ENCODE results near the gene CCDC38.
"Not testable (repeated sequence)": the region's sequence is repeated elsewhere in the genome, so short reads cannot be mapped to it uniquely, and the experiment has no call there.

The CCDC38 gene

GRCh38 chr12:95857799-95858198, 84.6 kb downstream of the CCDC38 start:
- peaks cover 6 to 23% of the 10 kb centered on the region in 2 donors for H3K4me1 ChIP-seq (ENCODE audit: control insufficient read depth in 1 of 2, insufficient read depth in 2 of 2, low read length in 2 of 2)
- no peak overlapping the region for H3K27ac ChIP-seq (ENCODE audit: low read length)
- peak overlapping the region; percentile 95 to 96 for H3K4me3 ChIP-seq (ENCODE audit: low read depth in 1 of 2, low read length in 2 of 2)
- H3K9me3 ChIP-seq (ENCODE audit: control insufficient read depth in 1 of 2, low read length in 2 of 2): no peaks in the 10 kb centered on the region
- H3K27me3 ChIP-seq (ENCODE audit: low read depth, low read length): no peaks in the 10 kb centered on the region
- H3K36me3 ChIP-seq (ENCODE audit: control insufficient read depth in 1 of 2, insufficient read depth in 2 of 2, low read length in 2 of 2): peaks cover 10 to 17% of the 10 kb centered on the region in 2 donors

- H3K4me1 ChIP-seq (ENCODE audit: control insufficient read depth in 1 of 2, insufficient read depth in 2 of 2, low read length in 2 of 2): peaks cover 6 to 23% of the 10 kb centered on the region in 2 donors
- H3K27ac ChIP-seq (ENCODE audit: low read length): no peak overlapping the region
- no peaks in the 10 kb centered on the region for H3K9me3 ChIP-seq (ENCODE audit: control insufficient read depth in 1 of 2, low read length in 2 of 2)
- H3K36me3 ChIP-seq (ENCODE audit: control insufficient read depth in 1 of 2, insufficient read depth in 2 of 2, low read length in 2 of 2): peaks cover 4 to 10% of the 10 kb centered on the region in 2 donors
- no peak overlapping the region for H3K4me3 ChIP-seq (ENCODE audit: low read depth in 1 of 2, low read length in 2 of 2)
- H3K27me3 ChIP-seq (ENCODE audit: low read depth, low read length): no peaks in the 10 kb centered on the region
Measured at GRCh38 chr12:95857156-95857555, 85.3 kb downstream of the CCDC38 start.

- Histone ChIP-seq H3K27me3 (ENCODE audit: low read depth, low read length) (no peaks in the 10 kb centered on the region), H3K36me3 (ENCODE audit: control insufficient read depth in 1 of 2, insufficient read depth in 2 of 2, low read length in 2 of 2) (no peaks in the 10 kb centered on the region), H3K4me1 (ENCODE audit: control insufficient read depth in 1 of 2, insufficient read depth in 2 of 2, low read length in 2 of 2) (no peaks in the 10 kb centered on the region), H3K9me3 (ENCODE audit: control insufficient read depth in 1 of 2, low read length in 2 of 2) (no peaks in the 10 kb centered on the region), H3K27ac (ENCODE audit: low read length) (no peak overlapping the region), H3K4me3 (ENCODE audit: low read depth in 1 of 2, low read length in 2 of 2) (no peak overlapping the region)
Measured at GRCh38 chr12:95852133-95852532, 90.3 kb downstream of the CCDC38 start.

GRCh38 chr12:95851606-95852005, 90.8 kb downstream of the CCDC38 start:
- H3K4me1 ChIP-seq (ENCODE audit: control insufficient read depth in 1 of 2, insufficient read depth in 2 of 2, low read length in 2 of 2): no peaks in the 10 kb centered on the region
- H3K27me3 ChIP-seq (ENCODE audit: low read depth, low read length): no peaks in the 10 kb centered on the region
- no peaks in the 10 kb centered on the region for H3K36me3 ChIP-seq (ENCODE audit: control insufficient read depth in 1 of 2, insufficient read depth in 2 of 2, low read length in 2 of 2)
- H3K27ac ChIP-seq (ENCODE audit: low read length): no peak overlapping the region
- no peaks in the 10 kb centered on the region for H3K9me3 ChIP-seq (ENCODE audit: control insufficient read depth in 1 of 2, low read length in 2 of 2)
- no peak overlapping the region for H3K4me3 ChIP-seq (ENCODE audit: low read depth in 1 of 2, low read length in 2 of 2)

- no peaks in the 10 kb centered on the region for H3K4me1 ChIP-seq (ENCODE audit: control insufficient read depth in 1 of 2, insufficient read depth in 2 of 2, low read length in 2 of 2)
- H3K27ac ChIP-seq (ENCODE audit: low read length): no peak overlapping the region
- H3K36me3 ChIP-seq (ENCODE audit: control insufficient read depth in 1 of 2, insufficient read depth in 2 of 2, low read length in 2 of 2): no peaks in the 10 kb centered on the region
- no peaks in the 10 kb centered on the region for H3K27me3 ChIP-seq (ENCODE audit: low read depth, low read length)
- no peaks in the 10 kb centered on the region for H3K9me3 ChIP-seq (ENCODE audit: control insufficient read depth in 1 of 2, low read length in 2 of 2)
- H3K4me3 ChIP-seq (ENCODE audit: low read depth in 1 of 2, low read length in 2 of 2): no peak overlapping the region
Measured at GRCh38 chr12:95848575-95849388, 93.6 kb downstream of the CCDC38 start.

- H3K36me3 ChIP-seq (ENCODE audit: control insufficient read depth in 1 of 2, insufficient read depth in 2 of 2, low read length in 2 of 2); H3K4me3 ChIP-seq (ENCODE audit: low read depth in 1 of 2, low read length in 2 of 2); H3K27me3 ChIP-seq (ENCODE audit: low read depth, low read length); H3K4me1 ChIP-seq (ENCODE audit: control insufficient read depth in 1 of 2, insufficient read depth in 2 of 2, low read length in 2 of 2); H3K27ac ChIP-seq (ENCODE audit: low read length); H3K9me3 ChIP-seq (ENCODE audit: control insufficient read depth in 1 of 2, low read length in 2 of 2): not testable (repeated sequence)
Measured at GRCh38 chr12:95842426-95842825, 100.0 kb downstream of the CCDC38 start.

GRCh38 chr12:95838125-95838524, 104.3 kb downstream of the CCDC38 start:
- Histone ChIP-seq H3K36me3 (ENCODE audit: control insufficient read depth in 1 of 2, insufficient read depth in 2 of 2, low read length in 2 of 2) (no peaks in the 10 kb centered on the region), H3K27ac (ENCODE audit: low read length) (no peak overlapping the region), H3K4me1 (ENCODE audit: control insufficient read depth in 1 of 2, insufficient read depth in 2 of 2, low read length in 2 of 2) (peaks cover 5 to 6% of the 10 kb centered on the region in 2 donors), H3K4me3 (ENCODE audit: low read depth in 1 of 2, low read length in 2 of 2) (no peak overlapping the region), H3K9me3 (ENCODE audit: control insufficient read depth in 1 of 2, low read length in 2 of 2) (no peaks in the 10 kb centered on the region), H3K27me3 (ENCODE audit: low read depth, low read length) (no peaks in the 10 kb centered on the region)

- no peaks in the 10 kb centered on the region for H3K36me3 ChIP-seq (ENCODE audit: control insufficient read depth in 1 of 2, insufficient read depth in 2 of 2, low read length in 2 of 2)
- H3K9me3 ChIP-seq (ENCODE audit: control insufficient read depth in 1 of 2, low read length in 2 of 2): no peaks in the 10 kb centered on the region
- H3K4me3 ChIP-seq (ENCODE audit: low read depth in 1 of 2, low read length in 2 of 2): no peak overlapping the region
- H3K27me3 ChIP-seq (ENCODE audit: low read depth, low read length): no peaks in the 10 kb centered on the region
- H3K27ac ChIP-seq (ENCODE audit: low read length): no peak overlapping the region
- H3K4me1 ChIP-seq (ENCODE audit: control insufficient read depth in 1 of 2, insufficient read depth in 2 of 2, low read length in 2 of 2): peaks cover 5 to 6% of the 10 kb centered on the region in 2 donors
Measured at GRCh38 chr12:95837240-95838038, 105.0 kb downstream of the CCDC38 start.

- Histone ChIP-seq H3K9me3 (ENCODE audit: control insufficient read depth in 1 of 2, low read length in 2 of 2) (no peaks in the 10 kb centered on the region), H3K27me3 (ENCODE audit: low read depth, low read length) (no peaks in the 10 kb centered on the region), H3K36me3 (ENCODE audit: control insufficient read depth in 1 of 2, insufficient read depth in 2 of 2, low read length in 2 of 2) (no peaks in the 10 kb centered on the region), H3K4me1 (ENCODE audit: control insufficient read depth in 1 of 2, insufficient read depth in 2 of 2, low read length in 2 of 2) (peaks cover 5 to 6% of the 10 kb centered on the region in 2 donors), H3K4me3 (ENCODE audit: low read depth in 1 of 2, low read length in 2 of 2) (no peak overlapping the region), H3K27ac (ENCODE audit: low read length) (no peak overlapping the region)
Measured at GRCh38 chr12:95836630-95837239, 105.7 kb downstream of the CCDC38 start.

- Histone ChIP-seq H3K4me3 (ENCODE audit: low read depth in 1 of 2, low read length in 2 of 2) (no peak overlapping the region), H3K27ac (ENCODE audit: low read length) (no peak overlapping the region), H3K36me3 (ENCODE audit: control insufficient read depth in 1 of 2, insufficient read depth in 2 of 2, low read length in 2 of 2) (no peaks in the 10 kb centered on the region), H3K27me3 (ENCODE audit: low read depth, low read length) (no peaks in the 10 kb centered on the region), H3K9me3 (ENCODE audit: control insufficient read depth in 1 of 2, low read length in 2 of 2) (no peaks in the 10 kb centered on the region), H3K4me1 (ENCODE audit: control insufficient read depth in 1 of 2, insufficient read depth in 2 of 2, low read length in 2 of 2) (peaks cover 5 to 6% of the 10 kb centered on the region in 2 donors)
Measured at GRCh38 chr12:95836185-95836609, 106.2 kb downstream of the CCDC38 start.

- H3K27ac ChIP-seq (ENCODE audit: low read length): no peak overlapping the region
- no peaks in the 10 kb centered on the region for H3K9me3 ChIP-seq (ENCODE audit: control insufficient read depth in 1 of 2, low read length in 2 of 2)
- H3K4me1 ChIP-seq (ENCODE audit: control insufficient read depth in 1 of 2, insufficient read depth in 2 of 2, low read length in 2 of 2): peaks cover 5 to 6% of the 10 kb centered on the region in 2 donors
- H3K27me3 ChIP-seq (ENCODE audit: low read depth, low read length): no peaks in the 10 kb centered on the region
- no peaks in the 10 kb centered on the region for H3K36me3 ChIP-seq (ENCODE audit: control insufficient read depth in 1 of 2, insufficient read depth in 2 of 2, low read length in 2 of 2)
- no peak overlapping the region for H3K4me3 ChIP-seq (ENCODE audit: low read depth in 1 of 2, low read length in 2 of 2)
Measured at GRCh38 chr12:95834572-95834971, 107.8 kb downstream of the CCDC38 start.
